Fibroblast of skin of left quadriceps (primary cell): ENCODE data around the gene BCL2L11.
A peak's percentile ranks its signal among the peaks of the same experiment; 100 is the strongest.

ENCODE experiments used
- DNase-seq, 2 experiments: peaks; one replicate each; pipeline ENCODE4 v3.0.0-alpha.2; 2013; ENCODE audit warnings: low read depth in 2 of 2

The BCL2L11 gene

GRCh38 chr2:111117598-111118480 lies 2.9 kb upstream of the BCL2L11 start:
- DNase-seq: peak in 1 of 2 experiments; percentile 36

GRCh38 chr2:111118481-111118980 lies 2.2 kb upstream of the BCL2L11 start:
- no peak for DNase-seq

GRCh38 chr2:111118981-111119821 lies 1.5 kb upstream of the BCL2L11 start:
- DNase-seq: no peak

GRCh38 chr2:111119822-111120252 lies 877 bp upstream of the BCL2L11 start:
- no peak for DNase-seq

GRCh38 chr2:111121028-111121827 lies 514 bp downstream of the BCL2L11 start:
- DNase-seq: no peak

- DNase-seq: peak; percentile 66 to 70
These were observed 1.3 kb downstream of the BCL2L11 start for GRCh38 chr2:111121828-111122630.

- DNase-seq: peak in 1 of 2 experiments; percentile 32
These were observed 2.1 kb downstream of the BCL2L11 start for GRCh38 chr2:111122631-111123421.

- DNase-seq: no peak
These were observed 3.0 kb downstream of the BCL2L11 start for GRCh38 chr2:111123751-111124150.

- no peak for DNase-seq
These were observed 5.9 kb downstream of the BCL2L11 start for GRCh38 chr2:111126581-111126980.

GRCh38 chr2:111127351-111127750 lies 6.6 kb downstream of the BCL2L11 start:
- DNase-seq: no peak

GRCh38 chr2:111128096-111128495 lies 7.4 kb downstream of the BCL2L11 start:
- no peak for DNase-seq

- DNase-seq: no peak
These were observed 12.9 kb downstream of the BCL2L11 start for GRCh38 chr2:111133603-111134002.

- no peak for DNase-seq
These were observed 13.3 kb downstream of the BCL2L11 start for GRCh38 chr2:111134055-111134454.

GRCh38 chr2:111135237-111135909 lies 14.7 kb downstream of the BCL2L11 start:
- DNase-seq: no peak

- DNase-seq: no peak
These were observed 15.2 kb downstream of the BCL2L11 start for GRCh38 chr2:111135910-111136297.

- no peak for DNase-seq
These were observed 18.1 kb downstream of the BCL2L11 start for GRCh38 chr2:111138839-111139238.

- DNase-seq: no peak
These were observed 19.1 kb downstream of the BCL2L11 start for GRCh38 chr2:111139637-111140317.

- no peak for DNase-seq
These were observed 20.1 kb downstream of the BCL2L11 start for GRCh38 chr2:111140815-111141214.

- DNase-seq: no peak
These were observed 21.4 kb downstream of the BCL2L11 start for GRCh38 chr2:111142101-111142500.
